Stimulated activated CD4-positive, alpha-beta T cell treated with anti-CD3 and anti-CD28 coated beads, Interleukin-1b, Interleukin-23, amount 100 ng/mL, for 4 hours (primary cell): Measurements from ENCODE around the gene USO1.

ENCODE experiments used
- DNase-seq, 2 donors: peaks; one replicate each; pipeline ENCODE4 v3.0.0-alpha.2; 2020; ENCODE audit warnings: low read depth in 2 of 2

The USO1 gene

GRCh38 chr4:75841641-75842520 lies 117.5 kb downstream of the USO1 start:
- DNase-seq: no peak

GRCh38 chr4:75843596-75843995 lies 119.2 kb downstream of the USO1 start:
- no peak for DNase-seq

- no peak for DNase-seq
Observed at GRCh38 chr4:75844151-75844662, 119.8 kb downstream of the USO1 start.

- no peak for DNase-seq
Observed at GRCh38 chr4:75845992-75846391, 121.6 kb downstream of the USO1 start.

GRCh38 chr4:75848171-75848760 lies 123.9 kb downstream of the USO1 start:
- DNase-seq: peak in 1 of 2 donors; percentile 16

- DNase-seq: no peak
Observed at GRCh38 chr4:75848891-75849290, 124.5 kb downstream of the USO1 start.

- DNase-seq: no peak
Observed at GRCh38 chr4:75849461-75849860, 125.1 kb downstream of the USO1 start.

- no peak for DNase-seq
Observed at GRCh38 chr4:75858721-75859120, 134.3 kb downstream of the USO1 start.

- DNase-seq: no peak
Observed at GRCh38 chr4:75860606-75861005, 136.2 kb downstream of the USO1 start.
